WERI-Rb-1 (cell line): Measurements from ENCODE around the gene SH3PXD2A.

Experiments
- DNase-seq: peaks from one replicate; pipeline ENCODE4 v3.0.0-alpha.2; 2020
- H3K27ac ChIP-seq: fragments of 250-450 bp; sonication (Bioruptor Pico); 2 replicates; pipeline ENCODE4 v1.5.1; 2020; ENCODE audit warnings: mild to moderate bottlenecking, moderate library complexity
- H3K27me3 ChIP-seq: fragments of 250-450 bp; sonication (Bioruptor Pico); 2 replicates; pipeline ENCODE4 v1.5.1; 2021; ENCODE audit warnings: mild to moderate bottlenecking, low read depth, moderate library complexity; ENCODE audit not compliant: insufficient read depth, severe bottlenecking
- H3K36me3 ChIP-seq: fragments of 250-450 bp; sonication (Bioruptor Pico); 2 replicates; pipeline ENCODE4 v1.5.1; 2020; ENCODE audit warnings: mild to moderate bottlenecking, moderate library complexity
- H3K4me3 ChIP-seq: 2 replicates; pipeline ENCODE4 v1.5.1; 2011; ENCODE audit warnings: low read depth, mild to moderate bottlenecking, control low read depth, low read length
- H3K9me3 ChIP-seq: fragments of 250-450 bp; sonication (Bioruptor Pico); 2 replicates; pipeline ENCODE4 v1.5.1; 2021; ENCODE audit warnings: mild to moderate bottlenecking, moderate library complexity; ENCODE audit not compliant: severe bottlenecking
- CTCF ChIP-seq: IDR thresholded peaks from 2 replicates; pipeline ENCODE4 v1.5.1; 2011; ENCODE audit warnings: low read depth, mild to moderate bottlenecking, control low read depth, inconsistent platforms, low read length

The SH3PXD2A gene

GRCh38 chr10:103676851-103677417, 178.4 kb downstream of the SH3PXD2A start:
- Histone ChIP-seq H3K36me3 (no peaks in the 10 kb centered on the region), H3K27me3 (no peaks in the 10 kb centered on the region), H3K9me3 (no peaks in the 10 kb centered on the region), H3K27ac (no peak overlapping the region), H3K4me3 (no peak overlapping the region)
- no peak for TF ChIP-seq CTCF
- DNase-seq: no peak

- TF ChIP-seq CTCF: no peak
- no peak for DNase-seq
- Histone ChIP-seq H3K27ac (no peak overlapping the region), H3K9me3 (no peaks in the 10 kb centered on the region), H3K36me3 (no peaks in the 10 kb centered on the region), H3K27me3 (no peaks in the 10 kb centered on the region), H3K4me3 (no peak overlapping the region)
These were observed 179.2 kb downstream of the SH3PXD2A start for GRCh38 chr10:103676058-103676785.

GRCh38 chr10:103673606-103674005, 181.8 kb downstream of the SH3PXD2A start:
- Histone ChIP-seq H3K9me3 (no peaks in the 10 kb centered on the region), H3K27ac (no peak overlapping the region), H3K4me3 (no peak overlapping the region), H3K27me3 (no peaks in the 10 kb centered on the region), H3K36me3 (no peaks in the 10 kb centered on the region)
- DNase-seq: no peak
- TF ChIP-seq CTCF: no peak

GRCh38 chr10:103672345-103672744, 183.0 kb downstream of the SH3PXD2A start:
- no peak for DNase-seq
- Histone ChIP-seq H3K4me3 (no peak overlapping the region), H3K9me3 (no peaks in the 10 kb centered on the region), H3K27ac (peak overlapping the region; percentile 40; the same call in 1 of the 2 replicates), H3K36me3 (no peaks in the 10 kb centered on the region), H3K27me3 (no peaks in the 10 kb centered on the region)
- no peak for TF ChIP-seq CTCF

- peak overlapping the region; percentile 6; the same call in 1 of the 2 replicates for H3K27ac ChIP-seq
- DNase-seq: no peak
- no peaks in the 10 kb centered on the region for H3K36me3 ChIP-seq
- no peaks in the 10 kb centered on the region for H3K27me3 ChIP-seq
- no peaks in the 10 kb centered on the region for H3K9me3 ChIP-seq
- H3K4me3 ChIP-seq: no peak overlapping the region
- no peak for TF ChIP-seq CTCF
These were observed 184.1 kb downstream of the SH3PXD2A start for GRCh38 chr10:103671126-103671895.
